Prostate gland (tissue), 2 donors: ENCODE data around the gene SH3PXD2A.

Experiments used
- POLR2A ChIP-seq: fragments of 450-650 bp; IDR thresholded peaks from one replicate; pipeline ENCODE4 v1.6.1; 2016; ENCODE audit warnings: antibody characterized with exemption, mild to moderate bottlenecking
- POLR2AphosphoS5 ChIP-seq: sonication (generic); formaldehyde crosslinking; IDR thresholded peaks from one replicate; pipeline ENCODE4 v1.6.1; 2017; ENCODE audit warnings: antibody characterized with exemption
- TF ChIP-seq, protein P1 (sequence below), 4 experiments: fragments of 200-600 bp in 2 of 4; fragments of 450-650 bp in 2 of 4; sonication (generic) in 2 of 4; IDR thresholded peaks; 1 replicate in 3 of 4; 2 replicates in 1 of 4; pipeline ENCODE4 v1.5.1; 2016 to 2019; ENCODE audit warnings: antibody characterized with exemption in 4 of 4, mild to moderate bottlenecking in 2 of 4, moderate library complexity in 2 of 4

DNA sequence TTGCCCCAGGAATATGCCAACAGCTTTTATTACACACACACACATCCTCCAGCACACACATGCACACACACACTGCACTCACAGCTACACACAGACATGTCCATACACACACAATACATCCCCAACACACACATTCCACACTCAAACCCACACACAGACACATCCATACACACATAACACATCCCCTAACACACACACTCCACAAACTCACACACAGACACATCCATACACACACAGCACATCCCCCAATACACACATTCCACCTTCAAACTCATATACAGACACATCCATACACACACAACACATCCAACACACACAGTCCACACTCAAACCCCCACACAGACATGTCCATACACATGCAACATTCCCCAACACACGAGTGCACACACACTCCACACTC, 19.1 kb downstream of the SH3PXD2A start:
- TF ChIP-seq, protein P1, sequence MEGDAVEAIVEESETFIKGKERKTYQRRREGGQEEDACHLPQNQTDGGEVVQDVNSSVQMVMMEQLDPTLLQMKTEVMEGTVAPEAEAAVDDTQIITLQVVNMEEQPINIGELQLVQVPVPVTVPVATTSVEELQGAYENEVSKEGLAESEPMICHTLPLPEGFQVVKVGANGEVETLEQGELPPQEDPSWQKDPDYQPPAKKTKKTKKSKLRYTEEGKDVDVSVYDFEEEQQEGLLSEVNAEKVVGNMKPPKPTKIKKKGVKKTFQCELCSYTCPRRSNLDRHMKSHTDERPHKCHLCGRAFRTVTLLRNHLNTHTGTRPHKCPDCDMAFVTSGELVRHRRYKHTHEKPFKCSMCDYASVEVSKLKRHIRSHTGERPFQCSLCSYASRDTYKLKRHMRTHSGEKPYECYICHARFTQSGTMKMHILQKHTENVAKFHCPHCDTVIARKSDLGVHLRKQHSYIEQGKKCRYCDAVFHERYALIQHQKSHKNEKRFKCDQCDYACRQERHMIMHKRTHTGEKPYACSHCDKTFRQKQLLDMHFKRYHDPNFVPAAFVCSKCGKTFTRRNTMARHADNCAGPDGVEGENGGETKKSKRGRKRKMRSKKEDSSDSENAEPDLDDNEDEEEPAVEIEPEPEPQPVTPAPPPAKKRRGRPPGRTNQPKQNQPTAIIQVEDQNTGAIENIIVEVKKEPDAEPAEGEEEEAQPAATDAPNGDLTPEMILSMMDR (IDR thresholded peaks at IDR 0.05) = no peak
- TF ChIP-seq POLR2A = no peak
- no peak for TF ChIP-seq POLR2AphosphoS5
